ACC112 (cell line): ENCODE results near the gene TMEM218.
A peak's percentile ranks its signal among the peaks of the same experiment; 100 is the strongest.

ENCODE experiments used
- H2AFZ ChIP-seq: fragments of 200-600 bp; sonication (generic); one replicate; pipeline ENCODE4 v1.6.0; 2017; ENCODE audit warnings: antibody characterized with exemption, low read length; ENCODE audit not compliant: unreplicated experiment
- H3K27ac ChIP-seq: fragments of 200-600 bp; sonication (generic); 2 replicates; pipeline ENCODE4 v1.5.1; 2014; ENCODE audit warnings: low read depth, mild to moderate bottlenecking, antibody characterized with exemption, low read length, moderate library complexity
- H3K27me3 ChIP-seq: fragments of 200-600 bp; sonication (generic); 2 replicates; pipeline ENCODE4 v1.6.1; 2014; ENCODE audit warnings: mild to moderate bottlenecking, antibody characterized with exemption, low read length, moderate library complexity, mixed read lengths; ENCODE audit not compliant: insufficient read depth
- H3K36me3 ChIP-seq: fragments of 200-600 bp; sonication (generic); 2 replicates; pipeline ENCODE4 v1.6.1; 2016; ENCODE audit warnings: mild to moderate bottlenecking, antibody characterized with exemption, low read length, moderate library complexity, mixed read lengths; ENCODE audit not compliant: insufficient read depth
- H3K4me1 ChIP-seq: fragments of 200-600 bp; sonication (generic); one replicate; pipeline ENCODE4 v1.6.1; 2016; ENCODE audit warnings: low read length, mixed read lengths; ENCODE audit not compliant: insufficient read depth, unreplicated experiment, control insufficient read depth
- H3K4me3 ChIP-seq: fragments of 200-600 bp; sonication (generic); 2 replicates; pipeline ENCODE4 v1.5.1; 2014; ENCODE audit warnings: mild to moderate bottlenecking, low read depth, low read length
- H3K79me2 ChIP-seq: fragments of 200-600 bp; sonication (generic); one replicate; pipeline ENCODE4 v1.6.0; 2016; ENCODE audit warnings: low read length; ENCODE audit not compliant: control insufficient read depth, unreplicated experiment, insufficient read depth

Gene TMEM218

GRCh38 chr11:125082611-125083311, 28.7 kb downstream of the TMEM218 start:
- peaks cover 21% of the 10 kb centered on the region for H3K4me1 ChIP-seq
- no peaks in the 10 kb centered on the region for H3K79me2 ChIP-seq
- no peaks in the 10 kb centered on the region for H3K36me3 ChIP-seq
- peak overlapping the region; percentile 75 for H3K27ac ChIP-seq
- H2AFZ ChIP-seq: no peak overlapping the region
- H3K4me3 ChIP-seq: no peak overlapping the region
- no peaks in the 10 kb centered on the region for H3K27me3 ChIP-seq

GRCh38 chr11:125082040-125082439, 29.4 kb downstream of the TMEM218 start:
- Histone ChIP-seq H3K79me2 (no peaks in the 10 kb centered on the region), H3K27ac (peak overlapping the region; percentile 75; the same call in 1 of the 2 replicates)

GRCh38 chr11:125081098-125081798, 30.2 kb downstream of the TMEM218 start:
- H2AFZ ChIP-seq: no peak overlapping the region
- no peaks in the 10 kb centered on the region for H3K36me3 ChIP-seq
- no peaks in the 10 kb centered on the region for H3K27me3 ChIP-seq
- peaks cover 21% of the 10 kb centered on the region for H3K4me1 ChIP-seq
- H3K79me2 ChIP-seq: no peaks in the 10 kb centered on the region
- no peak overlapping the region for H3K4me3 ChIP-seq
- H3K27ac ChIP-seq: no peak overlapping the region

More at GRCh38 chr11:125082040-125082439, 29.4 kb downstream of the TMEM218 start:
- Histone ChIP-seq H2AFZ (no peak overlapping the region), H3K4me3 (no peak overlapping the region), H3K36me3 (no peaks in the 10 kb centered on the region), H3K4me1 (peaks cover 21% of the 10 kb centered on the region), H3K27me3 (no peaks in the 10 kb centered on the region)

GRCh38 chr11:125080531-125080911, 30.9 kb downstream of the TMEM218 start:
- no peaks in the 10 kb centered on the region for H3K36me3 ChIP-seq
- no peak overlapping the region for H3K27ac ChIP-seq
- peaks cover 21% of the 10 kb centered on the region for H3K4me1 ChIP-seq
- no peaks in the 10 kb centered on the region for H3K79me2 ChIP-seq
- H3K27me3 ChIP-seq: no peaks in the 10 kb centered on the region
- H2AFZ ChIP-seq: no peak overlapping the region
- no peak overlapping the region for H3K4me3 ChIP-seq

GRCh38 chr11:125079878-125080530, 31.4 kb downstream of the TMEM218 start:
- no peak overlapping the region for H3K27ac ChIP-seq
- no peaks in the 10 kb centered on the region for H3K27me3 ChIP-seq
- H3K36me3 ChIP-seq: no peaks in the 10 kb centered on the region
- no peak overlapping the region for H3K4me3 ChIP-seq
- H2AFZ ChIP-seq: no peak overlapping the region
- peaks cover 21% of the 10 kb centered on the region for H3K4me1 ChIP-seq
- H3K79me2 ChIP-seq: no peaks in the 10 kb centered on the region

GRCh38 chr11:125079151-125079877, 32.1 kb downstream of the TMEM218 start:
- Histone ChIP-seq H3K27ac (no peak overlapping the region), H3K27me3 (no peaks in the 10 kb centered on the region), H3K4me1 (peaks cover 21% of the 10 kb centered on the region), H2AFZ (no peak overlapping the region), H3K36me3 (no peaks in the 10 kb centered on the region), H3K79me2 (no peaks in the 10 kb centered on the region), H3K4me3 (no peak overlapping the region)

GRCh38 chr11:125078516-125079140, 32.8 kb downstream of the TMEM218 start:
- Histone ChIP-seq H3K27me3 (no peaks in the 10 kb centered on the region), H2AFZ (no peak overlapping the region), H3K36me3 (no peaks in the 10 kb centered on the region), H3K4me1 (peaks cover 17% of the 10 kb centered on the region), H3K4me3 (no peak overlapping the region), H3K27ac (no peak overlapping the region), H3K79me2 (no peaks in the 10 kb centered on the region)

GRCh38 chr11:125078016-125078415, 33.4 kb downstream of the TMEM218 start:
- no peaks in the 10 kb centered on the region for H3K79me2 ChIP-seq
- no peaks in the 10 kb centered on the region for H3K27me3 ChIP-seq

GRCh38 chr11:125076378-125076945, 35.0 kb downstream of the TMEM218 start:
- no peaks in the 10 kb centered on the region for H3K27me3 ChIP-seq
- H3K4me3 ChIP-seq: no peak overlapping the region
- no peak overlapping the region for H2AFZ ChIP-seq
- no peak overlapping the region for H3K27ac ChIP-seq
- peaks cover 2% of the 10 kb centered on the region for H3K4me1 ChIP-seq
- no peaks in the 10 kb centered on the region for H3K36me3 ChIP-seq
- no peaks in the 10 kb centered on the region for H3K79me2 ChIP-seq

More at GRCh38 chr11:125078016-125078415, 33.4 kb downstream of the TMEM218 start:
- Histone ChIP-seq H3K4me1 (peaks cover 11% of the 10 kb centered on the region), H3K4me3 (no peak overlapping the region), H3K36me3 (no peaks in the 10 kb centered on the region), H2AFZ (no peak overlapping the region), H3K27ac (no peak overlapping the region)

GRCh38 chr11:125075900-125076317, 35.5 kb downstream of the TMEM218 start:
- Histone ChIP-seq H3K27ac (no peak overlapping the region), H3K4me1 (peaks cover 8% of the 10 kb centered on the region)

More at GRCh38 chr11:125075900-125076317, 35.5 kb downstream of the TMEM218 start:
- no peaks in the 10 kb centered on the region for H3K79me2 ChIP-seq
- no peak overlapping the region for H3K4me3 ChIP-seq
- no peak overlapping the region for H2AFZ ChIP-seq
- no peaks in the 10 kb centered on the region for H3K36me3 ChIP-seq
- H3K27me3 ChIP-seq: no peaks in the 10 kb centered on the region
